WTC11 (cell line): ENCODE measurements around the gene ADGRL3.
"Not testable (repeated sequence)": the region's sequence is repeated elsewhere in the genome, so short reads cannot be mapped to it uniquely, and the experiment has no call there.

Experiments used
- CTCF ChIP-seq: fragments of 200-600 bp; IDR thresholded peaks from 2 replicates; pipeline ENCODE4 v1.8.0; 2022; ENCODE audit warnings: antibody characterized with exemption
- ETV6 ChIP-seq: sonication (generic); formaldehyde crosslinking; IDR thresholded peaks from 2 replicates; pipeline ENCODE4 v1.8.1; 2022; ENCODE audit warnings: mild to moderate bottlenecking, missing genetic modification reagents
- IRF2 ChIP-seq: sonication (generic); formaldehyde crosslinking; IDR thresholded peaks from 2 replicates; pipeline ENCODE4 v1.8.0; 2022; ENCODE audit warnings: low read depth, missing genetic modification reagents, borderline replicate concordance
- PRDM15 ChIP-seq: sonication (generic); formaldehyde crosslinking; IDR thresholded peaks from 2 replicates; pipeline ENCODE4 v1.8.0; 2022; ENCODE audit warnings: missing genetic modification reagents
- TF ChIP-seq, protein P1 (sequence below): sonication (generic); formaldehyde crosslinking; IDR thresholded peaks from 2 replicates; pipeline ENCODE4 v1.8.1; 2023; ENCODE audit warnings: mild to moderate bottlenecking, missing genetic modification reagents, moderate library complexity
- TF ChIP-seq, protein P2 (sequence below): sonication (generic); formaldehyde crosslinking; IDR thresholded peaks from 2 replicates; pipeline ENCODE4 v1.8.1; 2022; ENCODE audit warnings: mild to moderate bottlenecking, missing genetic modification reagents, moderate library complexity, borderline replicate concordance

DNA sequence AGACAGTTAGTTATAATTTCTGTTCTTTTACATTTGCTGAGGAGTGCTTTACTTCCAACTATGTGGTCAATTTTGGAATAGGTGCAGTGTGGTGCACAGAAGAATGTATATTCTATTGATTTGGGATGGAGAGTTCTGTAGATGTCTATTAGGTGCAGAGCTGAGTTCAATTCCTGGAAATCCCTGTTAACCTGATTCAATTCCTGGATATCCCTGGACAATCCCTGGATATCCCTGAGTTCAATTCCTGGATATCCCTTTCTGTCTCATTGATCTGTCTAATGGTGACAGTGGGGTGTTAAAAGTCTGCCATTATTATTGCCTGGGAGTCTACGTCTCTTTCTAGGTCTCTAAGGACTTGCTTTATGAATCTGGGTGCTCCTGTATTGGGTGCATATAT, 557.9 kb downstream of the ADGRL3 start:
- TF ChIP-seq, protein P1, sequence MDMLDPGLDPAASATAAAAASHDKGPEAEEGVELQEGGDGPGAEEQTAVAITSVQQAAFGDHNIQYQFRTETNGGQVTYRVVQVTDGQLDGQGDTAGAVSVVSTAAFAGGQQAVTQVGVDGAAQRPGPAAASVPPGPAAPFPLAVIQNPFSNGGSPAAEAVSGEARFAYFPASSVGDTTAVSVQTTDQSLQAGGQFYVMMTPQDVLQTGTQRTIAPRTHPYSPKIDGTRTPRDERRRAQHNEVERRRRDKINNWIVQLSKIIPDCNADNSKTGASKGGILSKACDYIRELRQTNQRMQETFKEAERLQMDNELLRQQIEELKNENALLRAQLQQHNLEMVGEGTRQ, result not testable (repeated sequence)
- TF ChIP-seq IRF2 (CRISPR knock-in tag); CTCF; ETV6; PRDM15: not testable (repeated sequence)
- TF ChIP-seq, protein P2, sequence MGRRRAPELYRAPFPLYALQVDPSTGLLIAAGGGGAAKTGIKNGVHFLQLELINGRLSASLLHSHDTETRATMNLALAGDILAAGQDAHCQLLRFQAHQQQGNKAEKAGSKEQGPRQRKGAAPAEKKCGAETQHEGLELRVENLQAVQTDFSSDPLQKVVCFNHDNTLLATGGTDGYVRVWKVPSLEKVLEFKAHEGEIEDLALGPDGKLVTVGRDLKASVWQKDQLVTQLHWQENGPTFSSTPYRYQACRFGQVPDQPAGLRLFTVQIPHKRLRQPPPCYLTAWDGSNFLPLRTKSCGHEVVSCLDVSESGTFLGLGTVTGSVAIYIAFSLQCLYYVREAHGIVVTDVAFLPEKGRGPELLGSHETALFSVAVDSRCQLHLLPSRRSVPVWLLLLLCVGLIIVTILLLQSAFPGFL (CRISPR knock-in tag), result not testable (repeated sequence)
